SU-DHL-6 (cell line): ENCODE data around the gene PRR33.

Experiments used
- EZH2phosphoT487 ChIP-seq: fragments of 200-600 bp; sonication (generic), shearing (Covaris generic); conservative IDR thresholded peaks from 2 replicates; pipeline ENCODE4 v1.6.1; 2018; ENCODE audit warnings: mild to moderate bottlenecking, antibody characterized with exemption, low read length, moderate library complexity, mixed read lengths
- TF ChIP-seq, protein P1 (sequence below): fragments of 200-600 bp; sonication (generic); IDR thresholded peaks from one replicate; pipeline ENCODE4 v1.5.1; 2017; ENCODE audit warnings: antibody characterized with exemption, mild to moderate bottlenecking, low read length, moderate library complexity; ENCODE audit not compliant: insufficient read depth, poor library complexity, severe bottlenecking

DNA sequence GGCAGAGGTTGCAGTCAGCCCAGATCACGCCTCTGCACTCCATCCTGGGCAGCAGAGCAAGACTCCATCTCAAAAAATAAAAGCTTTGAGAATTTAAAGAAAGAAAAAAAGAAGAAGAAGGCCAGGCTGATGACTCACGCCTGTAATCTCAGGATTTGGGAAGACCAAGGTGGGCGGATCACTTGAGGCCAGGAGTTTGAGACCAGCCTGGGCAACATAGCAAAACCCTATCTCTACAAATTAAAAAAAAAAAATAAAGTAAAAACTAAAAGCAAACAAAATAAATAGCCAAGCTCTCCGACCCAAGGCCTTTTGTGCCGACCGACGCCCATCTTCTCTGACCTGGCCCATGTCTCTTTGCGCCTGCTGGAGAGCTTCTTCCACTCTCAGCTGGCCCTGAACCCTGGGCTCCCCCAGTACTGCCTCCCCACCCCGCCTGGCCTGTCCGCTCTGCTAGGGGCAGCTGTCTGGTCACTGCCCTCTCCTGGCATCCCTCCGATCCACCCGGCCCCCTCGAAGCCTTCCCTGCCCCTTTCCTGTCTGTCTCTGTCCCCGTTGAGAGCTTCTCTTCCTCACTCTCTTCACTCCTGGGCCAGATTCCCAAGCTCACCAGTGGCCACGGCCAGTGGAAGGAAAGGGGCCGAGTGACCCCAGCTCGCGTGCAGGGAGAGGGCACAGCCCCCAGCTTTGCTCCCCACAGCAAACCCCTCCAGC, 43.6 kb downstream of the PRR33 start:
- TF ChIP-seq EZH2phosphoT487 = no peak
- TF ChIP-seq, protein P1, sequence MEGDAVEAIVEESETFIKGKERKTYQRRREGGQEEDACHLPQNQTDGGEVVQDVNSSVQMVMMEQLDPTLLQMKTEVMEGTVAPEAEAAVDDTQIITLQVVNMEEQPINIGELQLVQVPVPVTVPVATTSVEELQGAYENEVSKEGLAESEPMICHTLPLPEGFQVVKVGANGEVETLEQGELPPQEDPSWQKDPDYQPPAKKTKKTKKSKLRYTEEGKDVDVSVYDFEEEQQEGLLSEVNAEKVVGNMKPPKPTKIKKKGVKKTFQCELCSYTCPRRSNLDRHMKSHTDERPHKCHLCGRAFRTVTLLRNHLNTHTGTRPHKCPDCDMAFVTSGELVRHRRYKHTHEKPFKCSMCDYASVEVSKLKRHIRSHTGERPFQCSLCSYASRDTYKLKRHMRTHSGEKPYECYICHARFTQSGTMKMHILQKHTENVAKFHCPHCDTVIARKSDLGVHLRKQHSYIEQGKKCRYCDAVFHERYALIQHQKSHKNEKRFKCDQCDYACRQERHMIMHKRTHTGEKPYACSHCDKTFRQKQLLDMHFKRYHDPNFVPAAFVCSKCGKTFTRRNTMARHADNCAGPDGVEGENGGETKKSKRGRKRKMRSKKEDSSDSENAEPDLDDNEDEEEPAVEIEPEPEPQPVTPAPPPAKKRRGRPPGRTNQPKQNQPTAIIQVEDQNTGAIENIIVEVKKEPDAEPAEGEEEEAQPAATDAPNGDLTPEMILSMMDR = no peak
